LNCAP (cell line): ENCODE data around the gene IGF2BP1.
A peak's percentile ranks its signal among the peaks of the same experiment; 100 is the strongest.

Experiments used
- CTCF ChIP-seq: fragments of 450-650 bp; IDR thresholded peaks from 2 replicates; pipeline ENCODE4 v1.5.1; 2017; ENCODE audit warnings: mild to moderate bottlenecking

The IGF2BP1 gene

GRCh38 chr17:48997103-48997826 lies at the start of gene IGF2BP1:
Gene IGF2BP1 (plus strand): TSS chr17:48997385. CDS start chr17:48997746, 361 bp downstream.
- TF ChIP-seq CTCF, result no peak

GRCh38 chr17:48951572-48951971 lies 45.6 kb upstream of the IGF2BP1 start:
- TF ChIP-seq CTCF, result no peak

- no peak for TF ChIP-seq CTCF
These were observed 44.3 kb upstream of the IGF2BP1 start for GRCh38 chr17:48952904-48953303.

- TF ChIP-seq CTCF, result peak; percentile 44; the same call in 1 of the 2 replicates
These were observed 42.9 kb upstream of the IGF2BP1 start for GRCh38 chr17:48954300-48954755.

- TF ChIP-seq CTCF, result no peak
These were observed 36.2 kb upstream of the IGF2BP1 start for GRCh38 chr17:48960834-48961515.

GRCh38 chr17:48961516-48962233 lies 35.5 kb upstream of the IGF2BP1 start:
- TF ChIP-seq CTCF, result no peak

- no peak for TF ChIP-seq CTCF
These were observed 27.0 kb upstream of the IGF2BP1 start for GRCh38 chr17:48970224-48970623.
